ENCODE measurements around the gene ASTN1. TPM values are rescaled to one million over a fixed set of nuclear protein-coding genes. Genes with fewer than 3 reads are reported as not detected.
A peak's percentile ranks its signal among the peaks of the same experiment; 100 is the strongest.

ASTN1 gene
- total RNA-seq, 1 experiment from 2014 or later = 0.13 TPM

DNA sequence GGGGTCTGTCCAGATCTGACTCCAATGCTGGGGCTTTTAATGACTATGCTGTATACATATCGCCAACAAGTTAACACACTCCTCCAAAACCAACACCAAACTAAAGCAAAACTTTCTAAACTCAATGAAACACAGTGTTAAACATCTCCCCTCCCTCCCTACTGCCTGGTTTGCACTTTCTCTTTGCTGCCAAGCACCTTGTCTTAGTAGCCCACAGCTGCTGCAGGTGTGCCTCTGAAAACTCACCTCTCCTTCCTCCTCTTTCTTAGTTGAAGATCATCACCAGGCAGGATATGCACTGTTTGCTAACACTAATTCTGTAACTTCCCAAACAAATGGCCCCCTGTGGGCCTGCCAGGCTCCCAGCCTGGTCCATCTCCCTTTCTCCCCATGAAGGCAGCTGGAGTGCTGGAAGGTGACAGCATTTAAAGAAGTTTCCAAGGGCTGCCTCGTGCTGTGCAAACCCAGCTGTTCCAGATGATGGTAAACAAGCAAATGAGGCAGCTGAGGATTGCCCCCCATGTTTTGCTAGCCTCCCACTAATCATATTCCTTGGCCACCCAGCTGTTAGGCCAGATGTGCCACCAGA is 213.7 kb downstream of the ASTN1 start:
- no peak overlapping the region for H3K27ac ChIP-seq
- no peaks in the 10 kb centered on the region for H3K36me3 ChIP-seq
- no peak overlapping the region for H3K4me3 ChIP-seq
- no peaks in the 10 kb centered on the region for H3K4me1 ChIP-seq (replicated peaks)
- no peaks in the 10 kb centered on the region for H3K27me3 ChIP-seq (replicated peaks)
- no peaks in the 10 kb centered on the region for H3K9me3 ChIP-seq (replicated peaks)
- DNase-seq (ENCODE audit: low read depth in 1 of 2, low spot score in 2 of 2) = no peak

DNA sequence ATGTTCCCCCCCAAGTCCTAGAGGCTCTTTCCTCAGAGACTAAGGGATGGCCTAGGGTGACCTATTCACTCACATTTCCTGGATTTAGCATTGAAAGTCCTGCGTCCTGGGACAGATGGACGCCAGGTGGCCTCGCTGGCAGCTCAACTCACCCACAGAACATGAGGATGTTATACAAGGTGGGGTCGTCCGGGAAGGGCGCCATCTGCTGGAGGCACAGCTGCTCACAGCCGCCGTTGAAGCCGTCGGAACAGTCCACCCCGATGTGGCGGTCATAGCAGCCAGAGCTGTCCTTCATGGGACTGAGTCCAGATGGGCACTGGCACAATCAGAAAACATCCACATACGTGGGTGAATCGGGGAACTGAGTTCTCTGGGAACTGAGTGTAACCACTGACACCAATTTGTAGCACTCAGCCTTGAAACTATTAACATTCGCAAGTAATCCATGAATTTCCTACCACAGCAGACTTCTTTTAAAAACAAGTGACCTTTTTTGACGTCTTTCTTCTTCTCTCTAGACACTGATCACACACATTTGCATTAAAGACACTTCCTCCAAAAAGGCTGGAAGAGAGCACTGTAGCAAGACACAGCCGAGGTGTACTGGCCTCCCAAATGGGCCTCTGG is 215.4 kb downstream of the ASTN1 start:
- Histone ChIP-seq H3K27ac (no peak overlapping the region), H3K4me3 (no peak overlapping the region), H3K27me3 (replicated peaks) (no peaks in the 10 kb centered on the region), H3K9me3 (replicated peaks) (no peaks in the 10 kb centered on the region), H3K4me1 (replicated peaks) (no peaks in the 10 kb centered on the region), H3K36me3 (no peaks in the 10 kb centered on the region)
- DNase-seq (ENCODE audit: low read depth in 1 of 2, low spot score in 2 of 2) = peak; percentile 2 to 52

DNA sequence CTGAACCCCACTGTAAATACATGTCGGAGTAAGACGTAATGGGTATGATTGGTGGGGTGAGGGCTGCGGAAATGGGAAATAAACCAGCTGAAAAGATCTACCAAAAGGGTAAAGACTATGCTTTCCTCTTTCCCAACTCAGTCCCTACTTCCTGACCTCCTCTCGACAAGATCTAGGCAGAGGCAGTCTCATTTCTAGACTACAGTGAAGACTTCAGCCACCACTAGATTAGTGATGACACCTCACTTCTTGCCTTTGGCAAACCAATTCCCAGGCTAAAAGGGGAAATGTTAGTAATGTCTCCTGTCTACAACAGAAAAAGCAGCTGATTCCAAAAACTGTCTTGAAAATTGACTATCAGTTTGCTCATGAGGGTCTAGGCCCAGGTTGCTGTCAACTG is 219.9 kb downstream of the ASTN1 start:
- H3K9me3 ChIP-seq (replicated peaks) = no peaks in the 10 kb centered on the region
- H3K27ac ChIP-seq = no peak overlapping the region

DNA sequence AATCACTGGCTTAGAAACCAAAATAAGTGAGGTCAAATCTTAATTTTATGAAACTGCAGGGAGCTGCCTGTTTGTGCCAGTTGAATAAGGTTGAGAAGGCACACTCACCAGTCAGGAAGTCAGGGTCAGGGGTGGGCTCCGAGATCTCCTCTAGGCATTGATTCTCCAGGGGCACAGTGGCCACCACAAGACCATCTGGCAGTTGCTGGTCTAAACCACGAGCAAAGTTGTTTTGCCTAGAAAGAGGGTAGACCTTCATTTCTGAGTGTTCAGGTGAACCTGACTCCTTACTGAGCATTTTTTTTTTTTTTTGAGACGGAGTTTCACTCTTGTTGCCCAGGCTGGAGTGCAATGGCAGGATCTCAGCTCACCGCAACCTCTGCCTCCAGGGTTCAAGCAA is 220.7 kb downstream of the ASTN1 start:
- Histone ChIP-seq H3K9me3 (replicated peaks) (no peaks in the 10 kb centered on the region), H3K4me1 (replicated peaks) (no peaks in the 10 kb centered on the region), H3K36me3 (no peaks in the 10 kb centered on the region), H3K27ac (no peak overlapping the region), H3K4me3 (no peak overlapping the region), H3K27me3 (replicated peaks) (no peaks in the 10 kb centered on the region)
- no peak for DNase-seq (ENCODE audit: low read depth in 1 of 2, low spot score in 2 of 2)

More for the DNA sequence above, 219.9 kb downstream of the ASTN1 start:
- no peak overlapping the region for H3K4me3 ChIP-seq
- no peaks in the 10 kb centered on the region for H3K27me3 ChIP-seq (replicated peaks)
- H3K36me3 ChIP-seq = no peaks in the 10 kb centered on the region
- DNase-seq (ENCODE audit: low read depth in 1 of 2, low spot score in 2 of 2) = no peak
- no peaks in the 10 kb centered on the region for H3K4me1 ChIP-seq (replicated peaks)

DNA sequence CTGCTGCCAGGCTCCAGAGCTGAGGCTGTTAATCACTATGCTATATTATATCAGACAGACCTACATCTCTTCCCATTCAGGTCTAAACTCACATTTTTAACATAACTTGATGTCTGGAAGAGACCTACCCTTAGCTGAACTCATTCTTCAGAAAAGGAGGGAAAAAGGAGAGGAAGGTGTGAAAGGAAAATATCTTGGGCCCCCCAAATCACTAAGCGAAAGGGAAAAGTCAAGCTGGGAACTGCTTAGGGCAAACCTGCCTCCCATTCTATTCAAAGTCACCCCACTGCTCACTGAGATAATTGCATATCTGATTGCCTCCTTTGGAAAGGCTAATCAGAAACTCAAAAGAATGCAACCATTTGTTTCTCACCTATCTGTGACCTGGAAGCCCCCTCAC is 222.2 kb downstream of the ASTN1 start:
- H3K27me3 ChIP-seq (replicated peaks) = no peaks in the 10 kb centered on the region
- no peaks in the 10 kb centered on the region for H3K4me1 ChIP-seq (replicated peaks)

DNA sequence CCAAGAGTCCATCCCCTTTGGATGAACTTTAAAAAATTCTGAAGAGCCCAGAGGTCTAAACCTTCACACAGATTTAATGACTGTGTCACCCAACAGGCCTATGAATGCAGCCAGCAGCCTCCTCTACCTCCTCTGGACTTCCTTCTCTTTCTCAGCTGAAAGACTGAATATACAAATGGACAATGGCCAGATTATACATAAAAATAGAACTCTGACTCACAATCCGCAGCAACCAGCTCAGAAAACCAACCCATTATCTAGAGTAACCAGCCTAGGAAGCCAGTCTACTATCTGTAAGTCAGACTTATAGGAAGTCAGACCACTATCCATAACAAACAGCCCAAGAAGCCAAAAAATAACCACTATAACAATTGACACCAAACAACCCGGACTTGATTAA is 224.5 kb downstream of the ASTN1 start:
- Histone ChIP-seq H3K4me3 (no peak overlapping the region), H3K9me3 (replicated peaks) (no peaks in the 10 kb centered on the region), H3K36me3 (no peaks in the 10 kb centered on the region), H3K27me3 (replicated peaks) (no peaks in the 10 kb centered on the region), H3K27ac (no peak overlapping the region), H3K4me1 (replicated peaks) (no peaks in the 10 kb centered on the region)
- DNase-seq (ENCODE audit: low read depth in 1 of 2, low spot score in 2 of 2) = no peak

More for the DNA sequence above, 222.2 kb downstream of the ASTN1 start:
- no peaks in the 10 kb centered on the region for H3K9me3 ChIP-seq (replicated peaks)
- DNase-seq (ENCODE audit: low read depth in 1 of 2, low spot score in 2 of 2) = no peak
- H3K4me3 ChIP-seq = no peak overlapping the region
- no peaks in the 10 kb centered on the region for H3K36me3 ChIP-seq
- no peak overlapping the region for H3K27ac ChIP-seq

DNA sequence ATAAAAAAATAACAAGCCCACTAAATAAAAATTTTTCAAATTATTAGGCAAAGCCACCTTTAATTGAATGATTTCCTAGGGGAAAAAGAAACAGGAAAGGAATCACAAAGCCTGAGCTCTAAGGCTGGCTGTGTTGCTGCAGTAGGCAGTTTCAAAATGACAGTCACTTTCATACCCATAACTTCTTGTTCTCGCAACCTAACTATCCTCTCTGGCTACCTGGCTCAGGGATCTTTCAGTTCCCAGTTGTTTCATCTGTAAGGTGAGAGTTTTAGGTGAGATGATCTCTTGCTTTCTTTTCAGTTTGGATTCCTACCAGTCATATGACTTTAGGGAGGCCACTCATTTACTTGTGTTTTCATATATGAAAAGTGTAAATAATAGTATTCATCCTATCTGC is 226.1 kb downstream of the ASTN1 start:
- H3K4me3 ChIP-seq = no peak overlapping the region
- no peaks in the 10 kb centered on the region for H3K4me1 ChIP-seq (replicated peaks)
- H3K36me3 ChIP-seq = no peaks in the 10 kb centered on the region
- no peaks in the 10 kb centered on the region for H3K27me3 ChIP-seq (replicated peaks)
- H3K27ac ChIP-seq = no peak overlapping the region
- H3K9me3 ChIP-seq (replicated peaks) = no peaks in the 10 kb centered on the region
- no peak for DNase-seq (ENCODE audit: low read depth in 1 of 2, low spot score in 2 of 2)

DNA sequence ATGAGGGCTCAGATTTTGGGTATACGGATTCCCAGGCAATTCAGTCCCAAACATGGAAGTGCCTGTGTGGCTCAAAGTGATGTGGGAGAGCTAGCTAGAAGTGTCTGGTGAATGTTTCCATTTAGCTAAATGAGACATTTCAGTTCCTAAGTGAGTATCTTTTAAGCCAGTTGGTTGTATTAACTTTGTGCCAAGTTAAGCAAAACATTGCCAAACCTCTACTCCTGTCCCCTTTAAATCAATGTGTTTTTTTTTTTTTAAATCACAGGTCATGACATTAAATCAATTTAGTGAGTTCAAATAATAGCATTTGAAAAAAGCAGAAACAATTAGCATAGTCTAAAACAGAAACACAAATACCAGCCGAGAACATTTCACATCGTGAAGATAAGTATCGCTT is 230.1 kb downstream of the ASTN1 start:
- H3K36me3 ChIP-seq = no peaks in the 10 kb centered on the region
- no peak for DNase-seq (ENCODE audit: low read depth in 1 of 2, low spot score in 2 of 2)
- H3K27ac ChIP-seq = no peak overlapping the region
- no peaks in the 10 kb centered on the region for H3K9me3 ChIP-seq (replicated peaks)
- H3K4me3 ChIP-seq = no peak overlapping the region
- no peaks in the 10 kb centered on the region for H3K27me3 ChIP-seq (replicated peaks)
- no peaks in the 10 kb centered on the region for H3K4me1 ChIP-seq (replicated peaks)

DNA sequence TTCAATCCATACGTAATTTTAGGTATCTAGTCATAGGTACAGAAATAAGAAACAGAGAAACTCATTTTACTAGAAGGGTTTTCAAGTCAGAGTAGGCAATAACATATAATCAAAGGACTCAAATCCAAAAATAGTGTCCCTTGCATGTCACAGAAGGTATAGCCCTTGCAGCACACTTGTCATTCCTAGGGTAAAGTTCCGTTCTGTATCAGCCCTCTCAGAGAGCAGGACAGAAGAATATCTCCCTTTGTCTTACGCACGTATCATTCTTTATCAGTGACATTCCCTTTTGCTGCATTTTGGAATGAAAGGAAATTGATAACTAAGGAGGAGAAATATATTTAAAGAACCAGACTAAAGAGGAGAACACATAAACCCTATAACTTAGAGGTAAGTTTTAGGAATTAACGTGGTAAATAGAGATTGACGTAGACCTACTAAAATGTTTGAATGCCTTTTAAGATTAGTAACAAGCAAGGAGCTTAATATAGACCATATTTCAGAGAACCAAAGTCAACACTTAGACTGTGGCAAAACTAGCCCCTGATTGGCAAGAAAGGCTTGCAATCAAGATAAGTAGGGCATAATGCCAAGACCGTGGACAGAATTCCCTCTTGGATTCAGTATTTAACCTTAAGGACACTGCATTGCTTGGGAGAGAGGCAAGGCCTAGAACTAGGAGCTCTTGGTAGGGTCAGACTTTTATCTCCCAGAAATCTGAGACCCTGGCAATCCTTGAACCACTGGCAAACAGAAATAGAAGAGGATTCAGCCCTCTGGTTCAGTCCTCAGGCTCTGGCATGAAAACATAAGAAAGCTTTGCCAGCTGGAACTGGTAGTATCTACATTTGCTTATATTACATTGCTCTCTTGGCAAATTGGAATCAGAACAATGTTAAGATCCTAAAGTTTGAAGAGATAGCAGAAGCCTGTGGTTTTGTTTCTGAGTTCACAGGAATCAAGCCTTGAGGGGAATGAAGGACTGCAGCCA is 232.1 kb downstream of the ASTN1 start:
- H3K4me3 ChIP-seq = no peak overlapping the region
- H3K4me1 ChIP-seq (replicated peaks) = no peaks in the 10 kb centered on the region
- H3K27ac ChIP-seq = no peak overlapping the region
- H3K27me3 ChIP-seq (replicated peaks) = no peaks in the 10 kb centered on the region
- H3K9me3 ChIP-seq (replicated peaks) = no peaks in the 10 kb centered on the region
- H3K36me3 ChIP-seq = no peaks in the 10 kb centered on the region
- DNase-seq (ENCODE audit: low read depth in 1 of 2, low spot score in 2 of 2) = no peak

DNA sequence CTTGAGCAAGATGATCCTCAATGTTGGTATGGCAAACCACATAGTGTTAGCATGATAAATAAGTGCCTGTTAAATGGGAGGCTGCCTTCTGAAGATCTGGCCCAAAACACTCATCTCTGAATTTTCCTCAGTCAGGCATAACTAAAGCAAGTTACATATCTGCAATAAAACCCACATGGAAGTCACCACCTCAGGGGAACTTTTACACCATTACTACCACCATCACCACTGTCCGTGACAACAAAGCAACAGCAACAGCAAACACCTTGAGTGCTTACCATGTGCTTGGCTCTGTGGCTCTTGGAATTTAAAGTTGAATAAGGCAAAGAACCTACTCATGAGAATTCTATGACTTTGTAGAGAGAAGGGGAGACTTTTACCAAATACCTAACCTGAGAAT is 233.0 kb downstream of the ASTN1 start:
- Histone ChIP-seq H3K27ac (no peak overlapping the region), H3K4me3 (no peak overlapping the region), H3K9me3 (replicated peaks) (no peaks in the 10 kb centered on the region), H3K4me1 (replicated peaks) (no peaks in the 10 kb centered on the region), H3K27me3 (replicated peaks) (no peaks in the 10 kb centered on the region), H3K36me3 (no peaks in the 10 kb centered on the region)
- DNase-seq (ENCODE audit: low read depth in 1 of 2, low spot score in 2 of 2) = no peak

DNA sequence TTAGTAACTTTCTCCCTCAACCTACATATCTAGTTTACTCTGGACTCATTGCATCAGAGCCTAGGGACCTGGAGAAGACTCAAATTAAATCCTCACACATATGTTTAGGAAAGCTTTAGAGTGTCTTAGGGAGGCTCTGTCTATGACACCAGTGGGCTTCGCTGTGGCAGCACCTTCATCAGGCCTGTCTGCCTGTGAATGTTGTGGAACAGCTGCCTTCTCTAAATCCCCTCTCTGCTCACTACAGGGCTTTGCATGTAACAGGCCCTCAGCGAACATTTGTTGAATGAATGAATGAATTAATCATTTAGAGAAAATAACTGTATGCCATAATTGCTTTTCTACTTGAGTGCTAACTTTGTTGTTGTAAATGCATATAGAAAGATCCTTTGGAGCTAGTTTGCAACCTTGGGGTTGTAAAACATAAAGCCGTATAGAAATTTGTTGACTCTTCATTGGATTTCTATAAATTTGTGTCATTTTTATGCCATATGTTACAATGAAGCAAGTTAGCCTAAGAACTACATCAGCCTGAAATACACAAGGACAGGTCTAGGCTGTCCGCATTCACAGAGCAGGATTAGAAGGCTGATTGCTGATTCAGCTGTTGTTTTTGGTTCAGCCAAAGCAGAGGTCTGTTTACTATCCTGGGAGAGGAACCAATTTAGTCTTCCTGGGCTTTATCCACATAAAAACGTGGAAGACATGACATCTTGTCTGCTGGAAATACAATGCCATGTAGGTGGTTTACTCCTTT is 238.0 kb downstream of the ASTN1 start:
- Histone ChIP-seq H3K4me3 (no peak overlapping the region), H3K4me1 (replicated peaks) (no peaks in the 10 kb centered on the region), H3K27ac (no peak overlapping the region), H3K9me3 (replicated peaks) (no peaks in the 10 kb centered on the region), H3K27me3 (replicated peaks) (0 out of 2 replicates have a peak, but pooled peaks cover 4% of the 10 kb centered on the region), H3K36me3 (no peaks in the 10 kb centered on the region)
- no peak for DNase-seq (ENCODE audit: low read depth in 1 of 2, low spot score in 2 of 2)

DNA sequence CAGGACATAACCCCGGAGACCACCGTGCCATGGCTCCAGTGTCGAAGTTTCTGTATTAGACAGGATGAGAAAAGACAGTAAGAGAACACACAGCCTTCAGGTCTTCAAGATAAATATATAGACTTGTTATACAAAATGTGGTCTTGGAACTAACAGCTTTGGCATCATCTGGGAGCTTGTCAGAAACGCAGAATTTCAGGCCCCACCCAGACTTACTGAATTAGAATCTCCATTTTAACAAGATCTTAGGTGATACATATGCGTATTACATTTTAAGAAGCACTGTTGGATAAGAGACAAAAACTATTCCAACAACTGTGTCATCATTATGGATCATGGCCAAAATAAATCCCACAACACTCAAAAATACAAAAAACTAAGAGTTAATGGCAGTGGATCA is 239.3 kb downstream of the ASTN1 start:
- H3K4me1 ChIP-seq (replicated peaks) = no peaks in the 10 kb centered on the region
- no peak overlapping the region for H3K4me3 ChIP-seq
- DNase-seq (ENCODE audit: low read depth in 1 of 2, low spot score in 2 of 2) = no peak
- H3K27me3 ChIP-seq (replicated peaks) = 0 out of 2 replicates have a peak, but pooled peaks cover 4% of the 10 kb centered on the region
- no peaks in the 10 kb centered on the region for H3K36me3 ChIP-seq
- H3K9me3 ChIP-seq (replicated peaks) = no peaks in the 10 kb centered on the region
- H3K27ac ChIP-seq = no peak overlapping the region

DNA sequence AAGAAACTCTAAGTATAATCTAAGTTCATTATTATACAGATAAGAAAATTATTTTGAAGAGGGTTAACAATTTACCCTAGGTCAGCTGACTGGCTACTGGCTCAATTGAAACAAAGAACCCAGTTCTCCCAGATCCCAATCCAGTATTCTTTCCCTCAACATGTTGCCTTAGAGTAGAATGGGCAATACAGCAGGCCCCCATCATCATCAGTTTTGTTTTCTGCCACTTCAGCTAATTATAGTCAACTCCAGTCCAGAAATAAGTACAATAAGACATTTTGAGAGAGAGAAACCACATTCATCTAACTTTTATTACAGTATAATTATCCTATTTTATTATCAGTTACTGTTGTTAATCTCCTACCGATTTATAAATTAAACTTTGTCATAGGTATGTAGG is 241.2 kb downstream of the ASTN1 start:
- Histone ChIP-seq H3K27ac (no peak overlapping the region), H3K27me3 (replicated peaks) (0 out of 2 replicates have a peak, but pooled peaks cover 4% of the 10 kb centered on the region), H3K4me3 (no peak overlapping the region), H3K36me3 (no peaks in the 10 kb centered on the region), H3K9me3 (replicated peaks) (no peaks in the 10 kb centered on the region), H3K4me1 (replicated peaks) (no peaks in the 10 kb centered on the region)
- no peak for DNase-seq (ENCODE audit: low read depth in 1 of 2, low spot score in 2 of 2)

Data from SJSA1 (cell line).